ENCODE data around the gene APOL1. TPM values are rescaled to one million over a fixed set of nuclear protein-coding genes. Genes with fewer than 3 reads are reported as not detected.

APOL1 gene
- total RNA-seq, 1 donor from 2014 or later, result not detected

DNA sequence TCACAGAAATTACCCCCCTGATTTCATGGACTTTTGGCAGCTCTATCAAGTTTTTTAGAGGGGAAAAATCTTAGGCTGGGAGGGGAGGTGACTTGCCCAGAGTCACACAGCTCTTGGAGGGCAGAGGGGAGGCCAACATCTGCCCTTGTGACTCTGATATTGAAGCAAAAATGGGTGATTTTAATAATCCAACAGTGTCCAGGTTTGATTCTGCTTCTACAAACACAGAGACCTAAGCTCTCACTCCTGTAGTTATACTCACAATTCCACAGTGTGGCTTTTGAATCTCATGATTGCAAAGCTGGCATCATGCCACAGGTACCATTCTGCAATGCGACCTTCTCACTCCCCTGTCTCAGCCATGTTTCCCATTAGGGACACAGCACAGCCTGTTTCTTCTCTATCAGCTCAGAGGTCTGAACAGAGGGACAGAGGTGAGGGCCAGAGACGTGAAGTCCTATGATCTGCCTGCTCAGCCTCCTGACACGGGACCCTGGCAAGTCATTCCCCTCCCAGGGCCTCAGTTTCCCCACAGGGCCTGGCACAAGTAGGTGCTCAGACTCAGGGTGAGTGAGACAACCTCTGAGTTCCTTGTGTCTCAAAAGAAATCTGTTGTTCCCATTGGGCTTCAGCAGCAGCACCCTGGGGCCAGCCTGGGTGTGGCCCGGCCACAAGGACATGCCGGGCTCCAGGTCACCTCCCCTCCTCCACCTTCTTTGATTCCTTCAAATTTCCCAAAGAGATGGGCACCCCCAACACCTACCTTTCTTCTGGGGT, 14.4 kb upstream of the APOL1 start:
- peak overlapping the region; percentile 67 for H3K4me2 ChIP-seq
- H3K27me3 ChIP-seq, result no peaks in the 10 kb centered on the region
- no peak overlapping the region for H3K27ac ChIP-seq
- H3K27ac Mint-ChIP-seq, result peak overlapping the region; percentile 98
- H3K36me3 ChIP-seq, result no peaks in the 10 kb centered on the region
- no peaks in the 10 kb centered on the region for H3K9me3 ChIP-seq (ENCODE audit: low read depth)
- H3K36me3 Mint-ChIP-seq, result peaks cover 12% of the 10 kb centered on the region
- H3F3A ChIP-seq (ENCODE audit: low read depth), result no peaks in the 10 kb centered on the region
- H3K4me1 Mint-ChIP-seq, result peaks cover 36% of the 10 kb centered on the region
- no peak overlapping the region for H2AFZ ChIP-seq (replicated peaks)
- H3K9ac ChIP-seq, result no peak overlapping the region
- H3K4me1 ChIP-seq, result peaks cover 24% of the 10 kb centered on the region
- TF ChIP-seq EZH2phosphoT487 (IDR thresholded peaks at IDR 0.05) (no peak), EZH2 (IDR thresholded peaks at IDR 0.05) (no peak)
- TF ChIP-seq, protein P1, sequence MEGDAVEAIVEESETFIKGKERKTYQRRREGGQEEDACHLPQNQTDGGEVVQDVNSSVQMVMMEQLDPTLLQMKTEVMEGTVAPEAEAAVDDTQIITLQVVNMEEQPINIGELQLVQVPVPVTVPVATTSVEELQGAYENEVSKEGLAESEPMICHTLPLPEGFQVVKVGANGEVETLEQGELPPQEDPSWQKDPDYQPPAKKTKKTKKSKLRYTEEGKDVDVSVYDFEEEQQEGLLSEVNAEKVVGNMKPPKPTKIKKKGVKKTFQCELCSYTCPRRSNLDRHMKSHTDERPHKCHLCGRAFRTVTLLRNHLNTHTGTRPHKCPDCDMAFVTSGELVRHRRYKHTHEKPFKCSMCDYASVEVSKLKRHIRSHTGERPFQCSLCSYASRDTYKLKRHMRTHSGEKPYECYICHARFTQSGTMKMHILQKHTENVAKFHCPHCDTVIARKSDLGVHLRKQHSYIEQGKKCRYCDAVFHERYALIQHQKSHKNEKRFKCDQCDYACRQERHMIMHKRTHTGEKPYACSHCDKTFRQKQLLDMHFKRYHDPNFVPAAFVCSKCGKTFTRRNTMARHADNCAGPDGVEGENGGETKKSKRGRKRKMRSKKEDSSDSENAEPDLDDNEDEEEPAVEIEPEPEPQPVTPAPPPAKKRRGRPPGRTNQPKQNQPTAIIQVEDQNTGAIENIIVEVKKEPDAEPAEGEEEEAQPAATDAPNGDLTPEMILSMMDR (IDR thresholded peaks at IDR 0.05), result no peak
- H3K4me3 Mint-ChIP-seq, result peak overlapping the region; percentile 88
- H4K20me1 ChIP-seq (ENCODE audit: low read depth), result no peaks in the 10 kb centered on the region
- no peaks in the 10 kb centered on the region for H3K79me2 ChIP-seq (ENCODE audit: low read depth)
- peak overlapping the region; percentile 33 for H3K4me3 ChIP-seq
- H3K27me3 Mint-ChIP-seq (ENCODE audit: insufficient read depth, low read depth), result peaks cover 2% of the 10 kb centered on the region
- DNase-seq (ENCODE audit: low spot score), result no peak
- peaks cover 21% of the 10 kb centered on the region for H3K9me3 Mint-ChIP-seq

DNA sequence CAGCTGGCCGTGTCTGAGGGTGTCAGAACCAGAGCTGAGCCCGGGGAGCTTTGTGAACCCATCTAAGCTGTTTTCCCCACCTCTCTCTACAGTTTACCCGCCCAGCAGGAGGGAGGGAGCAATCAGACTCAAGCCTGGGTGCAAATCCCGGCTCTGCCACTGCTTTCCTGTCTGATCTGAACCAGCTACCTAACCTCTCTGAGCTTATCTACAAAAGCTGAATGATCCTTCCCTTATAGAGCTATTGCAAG, 13.9 kb upstream of the APOL1 start:
- peaks cover 21% of the 10 kb centered on the region for H3K9me3 Mint-ChIP-seq
- peak overlapping the region; percentile 88 for H3K4me3 Mint-ChIP-seq
- peaks cover 12% of the 10 kb centered on the region for H3K36me3 Mint-ChIP-seq
- Histone ChIP-seq H3K27me3 (no peaks in the 10 kb centered on the region), H3K4me3 (peak overlapping the region; percentile 33), H4K20me1 (ENCODE audit: low read depth) (no peaks in the 10 kb centered on the region), H3K9me3 (ENCODE audit: low read depth) (no peaks in the 10 kb centered on the region), H3K79me2 (ENCODE audit: low read depth) (no peaks in the 10 kb centered on the region), H2AFZ (replicated peaks) (peak overlapping the region; percentile 86), H3K9ac (no peak overlapping the region), H3K4me2 (peak overlapping the region; percentile 67), H3F3A (ENCODE audit: low read depth) (no peaks in the 10 kb centered on the region), H3K36me3 (no peaks in the 10 kb centered on the region), H3K27ac (no peak overlapping the region), H3K4me1 (peaks cover 20% of the 10 kb centered on the region)
- H3K27ac Mint-ChIP-seq, result peak overlapping the region; percentile 98
- DNase-seq (ENCODE audit: low spot score), result no peak
- peaks cover 36% of the 10 kb centered on the region for H3K4me1 Mint-ChIP-seq
- TF ChIP-seq EZH2phosphoT487 (IDR thresholded peaks at IDR 0.05), result no peak
- TF ChIP-seq EZH2 (IDR thresholded peaks at IDR 0.05), result no peak
- TF ChIP-seq, protein P1 (IDR thresholded peaks at IDR 0.05), result no peak
- H3K27me3 Mint-ChIP-seq (ENCODE audit: insufficient read depth, low read depth), result peaks cover 2% of the 10 kb centered on the region

DNA sequence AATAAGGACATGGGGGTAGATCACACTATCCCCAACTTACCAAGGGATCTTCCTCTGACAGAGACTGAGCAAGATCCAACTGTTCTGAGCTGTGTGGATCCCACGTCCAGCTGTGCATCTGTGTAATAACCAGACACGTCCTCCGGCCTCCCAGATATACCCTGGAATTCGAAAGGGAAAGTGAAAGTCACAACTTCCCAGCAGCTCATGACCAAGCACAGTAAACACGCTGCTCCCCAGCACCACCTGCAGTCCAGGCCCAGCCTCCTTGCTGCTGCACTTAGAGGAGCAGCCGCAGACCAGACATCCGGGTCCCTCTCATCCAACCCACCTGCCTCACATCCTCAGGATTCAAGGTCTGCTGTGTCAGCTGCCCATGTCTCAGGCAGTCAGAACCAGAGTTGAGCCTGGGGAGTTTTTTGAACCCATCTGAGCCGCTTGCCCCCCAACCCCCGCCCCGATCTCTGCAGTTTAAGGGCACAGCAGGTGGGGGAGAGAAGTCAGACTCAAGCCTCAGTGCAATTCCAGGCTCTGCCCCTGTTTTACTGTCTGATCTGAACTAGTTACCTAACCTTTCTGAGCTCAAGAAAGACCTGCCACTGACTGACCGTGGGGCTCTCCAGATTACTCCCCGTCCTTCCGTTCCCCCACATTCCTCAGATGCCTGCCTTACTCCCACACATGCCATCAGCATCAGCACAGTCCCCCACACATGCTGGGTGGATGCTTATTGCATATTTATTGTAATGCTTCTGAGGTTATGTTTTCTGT, 13.3 kb upstream of the APOL1 start, which contains the start of gene APOL2:
APOL2 (minus strand) TSS at position 127 of the 771 bp plus-strand sequence. CDS start 6,365 bp downstream, outside the sequence.
- Histone ChIP-seq H3K9ac (no peak within 1 kb of the TSS), H3K4me1 (peaks cover 17% of the 10 kb centered on the region), H2AFZ (replicated peaks) (peak within 1 kb of the TSS; percentile 86), H3K79me2 (ENCODE audit: low read depth) (no peaks in the 10 kb centered on the region), H3F3A (ENCODE audit: low read depth) (no peaks in the 10 kb centered on the region), H3K27me3 (no peaks in the 10 kb centered on the region), H4K20me1 (ENCODE audit: low read depth) (no peaks in the 10 kb centered on the region), H3K27ac (no peak within 1 kb of the TSS), H3K36me3 (no peaks in the 10 kb centered on the region), H3K9me3 (ENCODE audit: low read depth) (no peaks in the 10 kb centered on the region), H3K4me3 (peak within 1 kb of the TSS; percentile 33), H3K4me2 (peak within 1 kb of the TSS; percentile 67)
- no peak for TF ChIP-seq EZH2 (IDR thresholded peaks at IDR 0.05)
- no peak for TF ChIP-seq EZH2phosphoT487 (IDR thresholded peaks at IDR 0.05)
- TF ChIP-seq, protein P1 (IDR thresholded peaks at IDR 0.05), result peak; percentile 58
- Mint-ChIP-seq H3K36me3 (peaks cover 12% of the 10 kb centered on the region), H3K4me3 (peak within 1 kb of the TSS; percentile 88), H3K4me1 (peaks cover 33% of the 10 kb centered on the region), H3K27ac (peak within 1 kb of the TSS; percentile 98), H3K27me3 (ENCODE audit: insufficient read depth, low read depth) (peaks cover 2% of the 10 kb centered on the region), H3K9me3 (peaks cover 21% of the 10 kb centered on the region)
- DNase-seq (ENCODE audit: low spot score), result peak; percentile 85

All from neural progenitor cell (in vitro differentiated cells).